ENCODE results near the gene APP.

DNA sequence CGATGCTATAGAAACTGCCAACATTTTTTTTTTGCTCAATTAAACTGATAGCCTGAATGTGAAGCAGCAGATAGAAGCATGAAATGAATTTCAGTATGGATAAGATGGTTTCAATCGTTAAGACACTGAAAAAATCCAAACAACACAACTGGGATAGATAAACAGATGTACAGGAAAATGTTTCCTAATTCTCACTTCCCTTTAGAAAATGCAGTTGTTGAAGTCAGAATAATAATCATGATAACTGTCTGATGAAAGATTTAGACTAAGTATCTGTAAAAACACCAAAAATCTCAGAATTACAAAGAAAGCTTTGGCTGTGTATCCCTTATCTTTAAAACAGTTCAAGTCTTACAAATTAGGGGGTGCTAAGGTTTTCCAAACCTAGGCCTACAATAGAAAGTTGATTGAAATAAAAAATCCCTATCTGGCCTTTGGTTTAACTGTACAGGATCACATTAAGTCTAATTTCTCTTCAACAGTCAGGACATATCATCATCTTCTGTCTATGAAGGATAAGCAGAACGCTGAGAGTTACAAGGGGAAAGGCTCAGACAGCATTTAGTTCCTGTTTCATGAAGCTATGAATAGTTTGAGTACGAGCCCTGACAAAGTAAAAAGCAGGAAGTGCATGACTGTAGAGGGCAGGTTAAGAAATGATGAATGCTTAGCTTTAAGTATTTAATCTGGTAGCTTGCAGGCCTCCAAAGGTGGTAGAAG lies 203.2 kb downstream of the APP start:
- TF ChIP-seq EZH2 (IDR thresholded peaks at IDR 0.05; ENCODE audit: low read depth) = no peak
- TF ChIP-seq, protein P1, sequence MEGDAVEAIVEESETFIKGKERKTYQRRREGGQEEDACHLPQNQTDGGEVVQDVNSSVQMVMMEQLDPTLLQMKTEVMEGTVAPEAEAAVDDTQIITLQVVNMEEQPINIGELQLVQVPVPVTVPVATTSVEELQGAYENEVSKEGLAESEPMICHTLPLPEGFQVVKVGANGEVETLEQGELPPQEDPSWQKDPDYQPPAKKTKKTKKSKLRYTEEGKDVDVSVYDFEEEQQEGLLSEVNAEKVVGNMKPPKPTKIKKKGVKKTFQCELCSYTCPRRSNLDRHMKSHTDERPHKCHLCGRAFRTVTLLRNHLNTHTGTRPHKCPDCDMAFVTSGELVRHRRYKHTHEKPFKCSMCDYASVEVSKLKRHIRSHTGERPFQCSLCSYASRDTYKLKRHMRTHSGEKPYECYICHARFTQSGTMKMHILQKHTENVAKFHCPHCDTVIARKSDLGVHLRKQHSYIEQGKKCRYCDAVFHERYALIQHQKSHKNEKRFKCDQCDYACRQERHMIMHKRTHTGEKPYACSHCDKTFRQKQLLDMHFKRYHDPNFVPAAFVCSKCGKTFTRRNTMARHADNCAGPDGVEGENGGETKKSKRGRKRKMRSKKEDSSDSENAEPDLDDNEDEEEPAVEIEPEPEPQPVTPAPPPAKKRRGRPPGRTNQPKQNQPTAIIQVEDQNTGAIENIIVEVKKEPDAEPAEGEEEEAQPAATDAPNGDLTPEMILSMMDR (conservative IDR thresholded peaks at IDR 0.05) = no peak

Measured in PC-9 (cell line).